22Rv1 (cell line): ENCODE results near the gene RPL13A.

ENCODE experiments used
- ZFX ChIP-seq: fragments of 450-650 bp; IDR thresholded peaks from 2 replicates; pipeline ENCODE4 v1.6.1; 2017; ENCODE audit warnings: antibody characterized with exemption, borderline replicate concordance
- TF ChIP-seq, protein P1 (sequence below): fragments of 450-650 bp; IDR thresholded peaks from 2 replicates; pipeline ENCODE4 v1.5.1; 2017; ENCODE audit warnings: mild to moderate bottlenecking

GRCh38 chr19:49468199-49468598 is 19.2 kb upstream of the RPL13A start:
- TF ChIP-seq, protein P1, sequence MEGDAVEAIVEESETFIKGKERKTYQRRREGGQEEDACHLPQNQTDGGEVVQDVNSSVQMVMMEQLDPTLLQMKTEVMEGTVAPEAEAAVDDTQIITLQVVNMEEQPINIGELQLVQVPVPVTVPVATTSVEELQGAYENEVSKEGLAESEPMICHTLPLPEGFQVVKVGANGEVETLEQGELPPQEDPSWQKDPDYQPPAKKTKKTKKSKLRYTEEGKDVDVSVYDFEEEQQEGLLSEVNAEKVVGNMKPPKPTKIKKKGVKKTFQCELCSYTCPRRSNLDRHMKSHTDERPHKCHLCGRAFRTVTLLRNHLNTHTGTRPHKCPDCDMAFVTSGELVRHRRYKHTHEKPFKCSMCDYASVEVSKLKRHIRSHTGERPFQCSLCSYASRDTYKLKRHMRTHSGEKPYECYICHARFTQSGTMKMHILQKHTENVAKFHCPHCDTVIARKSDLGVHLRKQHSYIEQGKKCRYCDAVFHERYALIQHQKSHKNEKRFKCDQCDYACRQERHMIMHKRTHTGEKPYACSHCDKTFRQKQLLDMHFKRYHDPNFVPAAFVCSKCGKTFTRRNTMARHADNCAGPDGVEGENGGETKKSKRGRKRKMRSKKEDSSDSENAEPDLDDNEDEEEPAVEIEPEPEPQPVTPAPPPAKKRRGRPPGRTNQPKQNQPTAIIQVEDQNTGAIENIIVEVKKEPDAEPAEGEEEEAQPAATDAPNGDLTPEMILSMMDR = no peak
- TF ChIP-seq ZFX = no peak
